Bone marrow (tissue), 2 donors: ENCODE measurements around the gene PCDHGB6.
"Not testable (repeated sequence)": the region's sequence is repeated elsewhere in the genome, so short reads cannot be mapped to it uniquely, and the experiment has no call there.

Experiments used
- DNase-seq, 2 donors: peaks; one replicate each; lab custom pipeline; 2025; lab: John Stamatoyannopoulos, UW

The PCDHGB6 gene

GRCh38 chr5:141388661-141389060 lies 19.2 kb upstream of the PCDHGB6 start:
- DNase-seq: no peak

GRCh38 chr5:141389153-141390042 lies 18.4 kb upstream of the PCDHGB6 start:
- no peak for DNase-seq

DNA sequence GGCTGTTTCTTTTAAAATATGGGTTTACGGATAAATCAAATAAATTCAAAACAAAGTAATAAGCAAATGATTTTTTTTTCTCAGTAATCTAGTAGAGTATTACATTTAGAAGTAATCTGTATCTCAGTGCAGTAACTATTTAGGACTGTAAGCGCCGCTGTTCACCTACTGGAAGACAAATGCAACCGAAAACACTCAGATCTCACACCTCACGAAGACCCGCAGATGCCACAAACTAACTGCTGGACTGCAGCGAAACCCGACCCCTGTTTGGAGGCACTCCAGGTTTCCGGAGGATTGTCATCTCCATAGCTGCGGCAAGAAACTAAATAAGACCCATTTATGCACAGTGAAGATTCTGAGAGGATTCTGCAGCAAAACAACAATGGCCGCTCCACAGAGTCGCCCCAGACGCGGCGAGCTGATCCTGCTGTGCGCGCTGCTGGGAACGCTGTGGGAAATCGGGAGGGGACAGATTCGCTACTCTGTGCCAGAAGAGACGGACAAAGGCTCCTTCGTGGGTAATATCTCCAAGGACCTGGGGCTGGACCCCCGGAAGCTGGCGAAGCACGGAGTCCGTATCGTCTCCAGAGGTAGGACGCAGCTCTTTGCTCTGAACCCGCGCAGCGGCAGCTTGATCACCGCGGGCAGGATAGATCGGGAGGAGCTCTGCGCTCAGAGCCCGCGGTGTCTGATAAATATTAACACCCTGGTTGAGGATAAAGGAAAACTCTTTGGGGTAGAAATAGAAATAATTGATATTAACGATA lies 15.2 kb upstream of the PCDHGB6 start, which contains the start of gene PCDHGA8:
PCDHGA8 (plus strand) TSS at position 205 of the 770 bp plus-strand sequence; CDS start at position 386, 181 bp downstream.
- no peak for DNase-seq

GRCh38 chr5:141393267-141393666 lies 14.6 kb upstream of the PCDHGB6 start:
- DNase-seq: no peak

DNA sequence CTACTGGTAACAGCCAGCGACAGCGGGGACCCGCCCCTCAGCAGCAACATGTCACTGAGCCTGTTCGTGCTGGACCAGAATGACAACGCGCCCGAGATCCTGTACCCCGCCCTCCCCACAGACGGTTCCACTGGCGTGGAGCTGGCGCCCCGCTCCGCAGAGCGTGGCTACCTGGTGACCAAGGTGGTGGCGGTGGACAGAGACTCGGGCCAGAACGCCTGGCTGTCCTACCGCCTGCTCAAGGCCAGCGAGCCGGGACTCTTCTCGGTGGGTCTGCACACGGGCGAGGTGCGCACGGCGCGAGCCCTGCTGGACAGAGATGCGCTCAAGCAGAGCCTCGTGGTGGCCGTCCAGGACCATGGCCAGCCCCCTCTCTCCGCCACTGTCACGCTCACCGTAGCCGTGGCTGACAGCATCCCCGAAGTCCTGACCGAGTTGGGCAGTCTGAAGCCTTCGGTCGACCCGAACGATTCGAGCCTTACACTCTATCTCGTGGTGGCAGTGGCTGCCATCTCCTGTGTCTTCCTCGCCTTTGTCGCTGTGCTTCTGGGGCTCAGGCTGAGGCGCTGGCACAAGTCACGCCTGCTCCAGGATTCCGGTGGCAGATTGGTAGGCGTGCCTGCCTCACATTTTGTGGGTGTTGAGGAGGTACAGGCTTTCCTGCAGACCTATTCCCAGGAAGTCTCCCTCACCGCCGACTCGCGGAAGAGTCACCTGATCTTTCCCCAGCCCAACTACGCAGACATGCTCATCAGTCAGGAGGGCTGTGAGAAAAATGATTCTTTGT lies 13.2 kb upstream of the PCDHGB6 start:
- not testable (repeated sequence) for DNase-seq

- not testable (repeated sequence) for DNase-seq
These were observed 9.9 kb upstream of the PCDHGB6 start, which contains the start of gene PCDHGB5 for GRCh38 chr5:141397756-141398551. Gene PCDHGB5, plus strand, starts transcription at chr5:141397947. Its CDS starts 181 bp downstream, at chr5:141398128.

DNA sequence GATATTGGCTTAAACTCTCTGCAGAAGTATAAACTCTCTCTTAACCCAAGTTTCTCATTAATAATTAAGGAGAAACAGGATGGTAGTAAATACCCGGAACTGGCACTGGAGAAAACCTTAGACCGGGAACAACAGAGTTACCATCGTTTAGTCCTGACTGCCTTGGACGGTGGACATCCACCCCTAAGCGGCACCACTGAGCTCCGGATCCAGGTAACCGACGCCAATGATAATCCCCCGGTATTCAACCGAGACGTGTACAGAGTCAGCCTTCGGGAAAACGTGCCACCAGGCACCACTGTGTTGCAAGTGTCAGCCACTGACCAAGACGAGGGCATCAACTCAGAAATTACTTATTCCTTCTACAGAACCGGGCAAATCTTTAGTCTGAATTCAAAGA lies 9.2 kb upstream of the PCDHGB6 start:
- DNase-seq: no peak

GRCh38 chr5:141399555-141400258 lies 8.1 kb upstream of the PCDHGB6 start:
- no peak for DNase-seq

DNA sequence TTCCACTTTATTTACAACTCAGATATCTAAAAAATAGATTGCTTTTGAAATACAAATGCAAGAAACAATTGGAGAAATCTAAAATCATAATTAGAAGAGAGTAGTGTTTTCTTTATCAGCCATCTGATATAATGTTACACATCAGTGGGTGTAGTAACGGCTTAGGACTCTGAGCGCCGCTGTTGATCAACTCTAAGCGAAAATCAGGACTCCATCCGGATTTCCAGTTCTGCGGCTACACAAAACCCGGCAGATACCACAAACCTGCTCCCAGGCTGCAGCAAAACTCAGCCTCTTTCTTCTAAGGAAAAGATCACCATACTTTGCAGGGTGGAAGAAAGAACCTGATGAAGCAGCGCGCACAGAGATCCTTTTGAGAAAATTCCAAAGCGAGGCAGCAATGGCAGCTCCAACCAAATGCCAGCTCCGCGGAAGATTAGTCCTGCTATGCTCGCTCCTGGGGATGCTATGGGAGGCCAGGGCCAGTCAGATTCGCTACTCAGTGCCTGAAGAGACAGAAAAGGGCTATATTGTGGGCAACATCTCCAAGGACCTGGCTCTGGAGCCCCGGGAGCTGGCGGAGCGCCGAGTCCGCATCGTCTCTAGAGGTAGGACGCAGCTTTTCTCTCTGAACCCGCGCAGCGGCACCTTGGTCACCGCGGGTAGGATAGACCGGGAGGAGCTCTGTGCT lies 5.1 kb upstream of the PCDHGB6 start, which contains the start of gene PCDHGA9:
PCDHGA9 (plus strand) TSS at position 226 of the 691 bp plus-strand sequence; CDS start at position 401, 175 bp downstream.
- no peak for DNase-seq

- no peak for DNase-seq
These were observed 4.4 kb upstream of the PCDHGB6 start for GRCh38 chr5:141403387-141403786.

DNA sequence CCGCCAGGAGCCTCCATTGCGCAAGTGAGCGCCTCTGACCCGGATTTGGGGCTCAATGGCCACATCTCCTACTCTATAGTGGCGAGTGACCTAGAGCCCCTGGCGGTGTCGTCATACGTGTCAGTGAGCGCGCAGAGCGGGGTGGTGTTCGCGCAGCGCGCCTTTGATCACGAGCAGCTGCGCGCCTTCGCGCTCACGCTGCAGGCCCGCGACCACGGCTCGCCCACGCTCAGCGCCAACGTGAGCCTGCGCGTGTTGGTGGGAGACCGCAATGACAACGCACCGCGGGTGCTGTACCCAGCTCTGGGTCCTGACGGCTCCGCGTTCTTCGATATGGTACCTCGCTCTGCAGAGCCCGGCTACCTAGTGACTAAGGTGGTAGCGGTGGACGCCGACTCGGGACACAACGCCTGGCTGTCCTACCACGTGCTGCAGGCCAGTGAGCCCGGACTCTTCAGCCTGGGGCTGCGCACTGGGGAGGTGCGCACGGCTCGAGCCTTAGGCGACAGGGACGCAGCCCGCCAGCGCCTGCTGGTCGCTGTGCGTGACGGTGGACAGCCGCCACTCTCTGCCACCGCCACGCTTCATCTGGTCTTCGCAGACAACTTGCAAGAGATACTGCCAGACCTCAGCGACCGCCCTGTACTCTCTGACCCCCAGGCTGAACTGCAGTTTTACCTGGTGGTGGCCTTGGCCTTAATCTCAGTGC lies 1.9 kb downstream of the PCDHGB6 start:
- DNase-seq: no peak

DNA sequence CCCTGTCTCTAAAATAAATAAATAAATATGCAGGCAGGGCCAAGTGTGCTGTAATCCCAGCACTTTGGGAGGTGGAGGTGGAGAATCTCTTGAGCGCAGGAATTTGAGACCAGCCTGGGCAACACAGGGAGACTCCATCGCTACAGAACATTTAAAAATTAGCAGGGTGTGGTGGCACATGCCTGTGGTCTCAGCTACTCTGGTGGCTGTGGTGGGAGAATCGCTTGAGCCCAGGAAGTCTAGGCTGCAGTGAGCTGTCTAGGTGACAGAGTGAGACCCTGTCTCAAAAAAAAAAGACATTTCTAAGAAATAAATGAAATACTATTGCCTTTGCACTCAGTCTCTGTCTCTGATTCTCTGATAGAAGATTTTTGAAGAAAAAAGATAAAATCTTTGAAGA lies 3.8 kb downstream of the PCDHGB6 start:
- no peak for DNase-seq

DNA sequence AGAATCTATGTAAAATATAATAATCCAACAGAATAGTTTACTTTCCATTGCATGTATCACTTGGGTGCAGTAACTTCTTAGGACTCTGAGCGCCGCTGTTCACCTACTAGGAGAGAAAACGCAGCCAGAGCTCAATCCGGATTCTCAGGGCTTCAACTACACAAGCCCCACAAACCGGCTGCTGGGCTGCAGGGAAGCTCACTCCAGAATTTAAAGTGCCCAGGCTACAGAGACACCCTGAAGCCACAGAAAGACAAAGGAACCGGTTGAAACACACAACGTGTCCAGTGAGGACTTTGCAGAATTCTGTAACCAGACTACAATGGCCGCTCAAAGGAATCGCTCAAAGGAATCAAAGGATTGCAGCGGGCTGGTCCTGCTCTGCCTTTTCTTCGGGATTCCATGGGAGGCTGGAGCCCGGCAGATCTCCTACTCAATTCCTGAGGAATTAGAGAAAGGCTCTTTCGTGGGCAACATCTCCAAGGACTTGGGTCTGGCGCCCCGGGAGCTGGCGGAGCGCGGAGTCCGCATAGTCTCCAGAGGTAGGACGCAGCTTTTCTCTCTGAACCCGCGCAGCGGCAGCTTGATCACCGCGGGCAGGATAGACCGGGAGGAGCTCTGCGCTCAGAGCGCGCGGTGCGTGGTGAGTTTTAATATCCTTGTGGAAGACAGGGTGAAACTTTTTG lies 5.2 kb downstream of the PCDHGB6 start, which contains the start of gene PCDHGA10:
PCDHGA10 (plus strand) TSS at position 134 of the 686 bp plus-strand sequence; CDS start at position 323, 189 bp downstream.
- peak; percentile 48 to 49 for DNase-seq

DNA sequence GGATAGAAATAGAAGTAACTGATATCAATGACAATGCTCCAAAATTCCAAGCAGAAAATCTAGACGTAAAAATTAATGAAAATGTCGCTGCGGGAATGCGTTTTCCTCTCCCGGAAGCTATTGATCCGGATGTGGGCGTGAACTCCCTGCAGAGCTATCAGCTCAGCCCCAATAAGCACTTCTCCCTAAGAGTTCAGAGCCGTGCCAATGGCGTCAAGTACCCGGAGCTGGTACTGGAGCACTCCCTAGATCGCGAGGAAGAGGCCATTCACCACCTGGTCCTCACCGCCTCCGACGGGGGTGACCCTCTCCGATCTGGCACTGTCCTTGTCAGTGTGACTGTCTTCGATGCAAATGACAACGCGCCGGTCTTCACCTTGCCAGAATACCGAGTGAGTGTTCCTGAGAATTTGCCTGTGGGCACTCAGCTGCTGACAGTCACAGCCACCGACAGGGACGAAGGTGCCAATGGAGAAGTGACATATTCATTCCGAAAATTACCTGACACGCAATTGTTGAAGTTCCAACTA lies 5.8 kb downstream of the PCDHGB6 start:
- DNase-seq: no peak

DNA sequence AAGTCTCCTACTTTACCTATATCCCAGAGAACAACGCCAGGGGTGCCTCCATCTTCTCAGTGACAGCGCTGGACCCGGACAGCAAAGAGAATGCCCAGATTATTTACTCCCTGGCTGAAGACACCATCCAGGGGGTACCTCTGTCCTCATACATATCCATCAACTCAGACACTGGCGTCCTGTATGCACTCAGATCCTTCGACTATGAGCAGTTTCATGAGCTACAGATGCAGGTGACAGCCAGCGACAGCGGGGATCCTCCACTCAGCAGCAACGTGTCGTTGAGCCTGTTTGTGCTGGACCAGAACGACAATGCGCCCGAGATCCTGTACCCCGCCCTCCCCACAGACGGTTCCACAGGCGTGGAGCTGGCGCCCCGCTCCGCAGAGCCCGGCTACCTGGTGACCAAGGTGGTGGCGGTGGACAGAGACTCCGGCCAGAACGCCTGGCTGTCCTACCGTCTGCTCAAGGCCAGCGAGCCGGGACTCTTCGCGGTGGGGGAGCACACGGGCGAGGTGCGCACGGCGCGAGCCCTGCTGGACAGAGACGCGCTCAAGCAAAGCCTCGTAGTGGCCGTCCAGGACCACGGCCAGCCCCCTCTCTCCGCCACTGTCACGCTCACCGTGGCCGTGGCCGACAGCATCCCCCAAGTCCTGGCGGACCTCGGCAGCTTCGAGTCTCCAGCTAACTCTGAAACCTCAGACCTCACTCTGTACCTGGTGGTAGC lies 6.9 kb downstream of the PCDHGB6 start:
- not testable (repeated sequence) for DNase-seq

DNA sequence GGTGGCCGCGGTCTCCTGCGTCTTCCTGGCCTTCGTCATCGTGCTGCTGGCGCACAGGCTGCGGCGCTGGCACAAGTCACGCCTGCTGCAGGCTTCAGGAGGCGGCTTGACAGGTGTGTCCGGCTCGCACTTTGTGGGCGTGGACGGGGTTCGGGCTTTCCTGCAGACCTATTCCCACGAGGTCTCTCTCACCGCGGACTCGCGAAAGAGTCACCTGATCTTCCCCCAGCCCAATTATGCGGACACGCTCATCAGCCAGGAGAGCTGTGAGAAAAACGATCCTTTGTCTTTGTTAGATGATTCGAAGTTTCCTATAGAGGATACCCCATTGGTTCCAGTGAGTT lies 7.4 kb downstream of the PCDHGB6 start:
- not testable (repeated sequence) for DNase-seq

- peak in 1 of 2 donors; percentile 38 for DNase-seq
These were observed 9.8 kb downstream of the PCDHGB6 start, which contains the start of gene PCDHGB7 for GRCh38 chr5:141417494-141418172. Gene PCDHGB7, plus strand, starts transcription at chr5:141417677. Its CDS starts 183 bp downstream, at chr5:141417860.
